Suprapubic skin (tissue), 4 donors: Measurements from ENCODE around the gene GPX2.

Experiments
- POLR2A ChIP-seq, 2 donors: fragments of 450-650 bp; IDR thresholded peaks; one replicate each; pipeline ENCODE4 v1.6.1; 2017; ENCODE audit warnings: antibody characterized with exemption in 2 of 2, mild to moderate bottlenecking in 2 of 2, moderate library complexity in 2 of 2
- POLR2AphosphoS5 ChIP-seq, 3 donors: sonication (generic); formaldehyde crosslinking; IDR thresholded peaks; one replicate each; pipeline ENCODE4 v1.6.1; 2017; ENCODE audit warnings: antibody characterized with exemption in 3 of 3
- TF ChIP-seq, protein P1 (sequence below), 2 donors: fragments of 200-600 bp in 1 of 2; fragments of 450-650 bp in 1 of 2; sonication (generic) in 1 of 2; IDR thresholded peaks; one replicate each; pipeline ENCODE4 v1.5.1; 2016 to 2019; ENCODE audit warnings: antibody characterized with exemption in 2 of 2, mild to moderate bottlenecking in 1 of 2, moderate library complexity in 1 of 2

DNA sequence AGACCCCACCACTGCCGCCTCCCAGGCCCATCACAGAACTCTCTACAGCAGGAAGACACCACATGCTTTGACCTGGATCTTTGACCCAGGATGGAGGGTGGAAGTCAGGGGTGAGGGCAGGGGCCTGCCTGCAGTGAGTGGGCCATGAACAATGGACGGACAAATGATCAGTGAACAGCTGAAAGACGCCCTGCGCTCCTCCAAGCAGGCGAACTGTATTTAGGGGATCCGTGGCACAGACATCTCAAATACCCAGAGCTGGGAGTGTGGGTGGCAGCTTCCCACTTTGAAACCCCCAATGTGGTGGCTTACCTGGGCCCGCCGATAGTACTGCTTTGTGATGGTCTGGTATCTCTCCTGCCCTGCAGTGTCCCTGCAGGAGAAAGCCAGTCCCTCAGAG, 8.7 kb upstream of the GPX2 start:
- no peak for TF ChIP-seq POLR2A (IDR thresholded peaks at IDR 0.05)
- TF ChIP-seq, protein P1, sequence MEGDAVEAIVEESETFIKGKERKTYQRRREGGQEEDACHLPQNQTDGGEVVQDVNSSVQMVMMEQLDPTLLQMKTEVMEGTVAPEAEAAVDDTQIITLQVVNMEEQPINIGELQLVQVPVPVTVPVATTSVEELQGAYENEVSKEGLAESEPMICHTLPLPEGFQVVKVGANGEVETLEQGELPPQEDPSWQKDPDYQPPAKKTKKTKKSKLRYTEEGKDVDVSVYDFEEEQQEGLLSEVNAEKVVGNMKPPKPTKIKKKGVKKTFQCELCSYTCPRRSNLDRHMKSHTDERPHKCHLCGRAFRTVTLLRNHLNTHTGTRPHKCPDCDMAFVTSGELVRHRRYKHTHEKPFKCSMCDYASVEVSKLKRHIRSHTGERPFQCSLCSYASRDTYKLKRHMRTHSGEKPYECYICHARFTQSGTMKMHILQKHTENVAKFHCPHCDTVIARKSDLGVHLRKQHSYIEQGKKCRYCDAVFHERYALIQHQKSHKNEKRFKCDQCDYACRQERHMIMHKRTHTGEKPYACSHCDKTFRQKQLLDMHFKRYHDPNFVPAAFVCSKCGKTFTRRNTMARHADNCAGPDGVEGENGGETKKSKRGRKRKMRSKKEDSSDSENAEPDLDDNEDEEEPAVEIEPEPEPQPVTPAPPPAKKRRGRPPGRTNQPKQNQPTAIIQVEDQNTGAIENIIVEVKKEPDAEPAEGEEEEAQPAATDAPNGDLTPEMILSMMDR (IDR thresholded peaks at IDR 0.05), result no peak
- no peak for TF ChIP-seq POLR2AphosphoS5 (IDR thresholded peaks at IDR 0.05)
